IMR-90 (cell line): ENCODE measurements around the gene ZKSCAN7. TPM values are rescaled to one million over a fixed set of nuclear protein-coding genes. Genes with fewer than 3 reads are reported as not detected.

ENCODE experiments used
- ATAC-seq: fragments of 200-7000 bp; cut with Tn5 transposase; 2 replicates; pipeline ENCODE4 v1.9.1; 2020; ENCODE audit warnings: low read depth, mild to moderate bottlenecking, moderate library complexity
- BruUV-seq: library from RNA; stranded (reverse); fragments of 400-500 nt; replicated peaks from 2 replicates; lab custom pipeline; 2021; lab: Mats Ljungman, UMichigan
- CTCF ChIA-PET: fragments of 300-600 bp; formaldehyde crosslinking; extraction: SDS; loops from one replicate; lab custom pipeline; 2021; ENCODE audit warnings: antibody characterized with exemption; lab: Yijun Ruan, JAX
- POLR2A ChIA-PET: fragments of 300-600 bp; sonication (Branson Sonifier 250); formaldehyde crosslinking; loops from one replicate; lab custom pipeline; 2022; ENCODE audit warnings: antibody characterized with exemption; ENCODE audit not compliant: unreplicated experiment; lab: Charles Lee
- DNase-seq: peaks from one replicate; pipeline ENCODE4 v3.0.0; 2013
- H2AFZ ChIP-seq: replicated peaks from 2 replicates; pipeline ENCODE3; 2013; ENCODE audit warnings: low read length, mild to moderate bottlenecking; ENCODE audit not compliant: poor library complexity
- H2AK5ac ChIP-seq: 2 replicates; pipeline ENCODE4 v1.6.1; 2013; ENCODE audit warnings: low read depth, low read length, inconsistent platforms
- H2AK9ac ChIP-seq: replicated peaks from 2 replicates; pipeline ENCODE3; 2013; ENCODE audit warnings: mild to moderate bottlenecking, low read depth, low read length, moderate library complexity; ENCODE audit not compliant: poor library complexity
- H2BK120ac ChIP-seq: 2 replicates; pipeline ENCODE4 v1.6.1; 2013; ENCODE audit warnings: low read depth, low read length, inconsistent platforms
- H2BK15ac ChIP-seq: 3 replicates; pipeline ENCODE4 v1.6.1; 2013; ENCODE audit warnings: low read depth, low read length, inconsistent platforms
- H2BK20ac ChIP-seq: 2 replicates; pipeline ENCODE4 v1.6.1; 2013; ENCODE audit warnings: low read depth, mild to moderate bottlenecking, inconsistent platforms, low read length, moderate library complexity
- H2BK5ac ChIP-seq: 2 replicates; pipeline ENCODE4 v1.6.1; 2013; ENCODE audit warnings: mild to moderate bottlenecking, low read depth, low read length, inconsistent platforms; ENCODE audit not compliant: poor library complexity, severe bottlenecking
- H3K14ac ChIP-seq: replicated peaks from 2 replicates; pipeline ENCODE4 v1.6.1; 2013; ENCODE audit warnings: low read depth, low read length, inconsistent platforms
- H3K18ac ChIP-seq: 2 replicates; pipeline ENCODE4 v1.6.1; 2013; ENCODE audit warnings: low read depth, low read length, control low read depth
- H3K23ac ChIP-seq: 2 replicates; pipeline ENCODE4 v1.6.1; 2013; ENCODE audit warnings: low read depth, low read length, inconsistent platforms
- H3K27ac ChIP-seq: 2 replicates; pipeline ENCODE4 v1.5.1; 2013; ENCODE audit warnings: mild to moderate bottlenecking, control low read depth, low read length; ENCODE audit not compliant: insufficient read depth
- H3K27me3 ChIP-seq: 2 replicates; pipeline ENCODE4 v1.6.1; 2013; ENCODE audit warnings: low read length; ENCODE audit not compliant: control insufficient read depth, insufficient read depth
- H3K36me3 ChIP-seq: 2 replicates; pipeline ENCODE4 v1.6.1; 2013; ENCODE audit warnings: low read length, mixed read lengths; ENCODE audit not compliant: control insufficient read depth, insufficient read depth
- H3K4ac ChIP-seq: 2 replicates; pipeline ENCODE4 v1.6.1; 2013; ENCODE audit warnings: low read depth, low read length, inconsistent platforms
- H3K4me1 ChIP-seq: 2 replicates; pipeline ENCODE4 v1.6.1; 2013; ENCODE audit warnings: low read length, mixed read lengths; ENCODE audit not compliant: control insufficient read depth, insufficient read depth
- H3K4me2 ChIP-seq: 2 replicates; pipeline ENCODE4 v1.6.1; 2013; ENCODE audit warnings: low read depth, mild to moderate bottlenecking, control low read depth, low read length, moderate library complexity
- H3K4me3 ChIP-seq: 2 replicates; pipeline ENCODE4 v1.5.1; 2013; ENCODE audit warnings: low read depth, mild to moderate bottlenecking, control low read depth, low read length, moderate library complexity; ENCODE audit not compliant: insufficient read depth
- H3K56ac ChIP-seq: 2 replicates; pipeline ENCODE4 v1.6.1; 2013; ENCODE audit warnings: low read length, inconsistent platforms; ENCODE audit not compliant: insufficient read depth; ENCODE audit errors: extremely low read depth
- H3K79me1 ChIP-seq, 2 experiments: 2 replicates each; pipeline ENCODE4 v1.6.1; 2013; ENCODE audit warnings: low read length in 2 of 2, inconsistent platforms in 1 of 2, low read depth in 1 of 2
- H3K9ac ChIP-seq: 2 replicates; pipeline ENCODE4 v1.6.1; 2013; ENCODE audit warnings: low read depth, low read length, control low read depth
- H3K9me1 ChIP-seq: 2 replicates; pipeline ENCODE4 v1.6.1; 2013; ENCODE audit warnings: low read length, inconsistent platforms; ENCODE audit not compliant: insufficient read depth
- H3K9me3 ChIP-seq: 2 replicates; pipeline ENCODE4 v1.6.1; 2013; ENCODE audit warnings: low read length; ENCODE audit not compliant: control insufficient read depth, insufficient read depth
- H4K20me1 ChIP-seq: 2 replicates; pipeline ENCODE4 v1.6.1; 2013; ENCODE audit warnings: low read length, inconsistent platforms; ENCODE audit not compliant: insufficient read depth
- H4K5ac ChIP-seq: 2 replicates; pipeline ENCODE4 v1.6.1; 2013; ENCODE audit warnings: mild to moderate bottlenecking, low read depth, low read length, control low read depth
- H4K8ac ChIP-seq, 2 experiments: 2 replicates each; pipeline ENCODE4 v1.6.1; 2013; ENCODE audit warnings: low read depth in 2 of 2, low read length in 2 of 2, control low read depth in 1 of 2, inconsistent platforms in 1 of 2
- H4K91ac ChIP-seq: 2 replicates; pipeline ENCODE4 v1.6.1; 2013; ENCODE audit warnings: low read depth, low read length, inconsistent platforms; ENCODE audit not compliant: insufficient read depth
- CEBPB ChIP-seq: IDR thresholded peaks from 2 replicates; pipeline ENCODE4 v1.6.1; 2012; ENCODE audit warnings: low read depth, low read length, improper control_type of control experiment
- MAZ ChIP-seq: IDR thresholded peaks from 2 replicates; pipeline ENCODE4 v1.6.1; 2012; ENCODE audit warnings: low read depth, mild to moderate bottlenecking, low read length, improper control_type of control experiment, moderate library complexity, borderline replicate concordance
- NFE2L2 ChIP-seq: fragments of 150-350 bp; IDR thresholded peaks from 2 replicates; pipeline ENCODE4 v1.6.1; 2016; ENCODE audit warnings: low read depth, mild to moderate bottlenecking, low read length
- POLR2A ChIP-seq: IDR thresholded peaks from 2 replicates; pipeline ENCODE4 v1.6.1; 2012; ENCODE audit warnings: mild to moderate bottlenecking, low read depth, low read length
- RAD21 ChIP-seq: IDR thresholded peaks from 2 replicates; pipeline ENCODE4 v1.6.1; 2012; ENCODE audit warnings: low read length, improper control_type of control experiment
- WGBS, 2 experiments: methylation state at CpG; one replicate each; pipeline versions ENCODE4 v1.1.5 to v1.1.7; 2013; ENCODE audit warnings: missing lambda C conversion rate in 2 of 2; ENCODE audit not compliant: insufficient read length in 1 of 2; ENCODE audit errors: extremely low coverage in 2 of 2; 5-methylcytosine and 5-hydroxymethylcytosine counted together
- dilution Hi-C: fragments of 300-500 bp; cut with HindIII; formaldehyde crosslinking; loops from one replicate; pipeline ENCODE4 v1.14.3; 2018; ENCODE audit warnings: low sequenced_read_pairs; ENCODE audit not compliant: unreplicated experiment
- in situ Hi-C: fragments of 300-500 bp; cut with MboI; formaldehyde crosslinking; loops from 3 replicates; pipeline ENCODE4 v1.14.3; 2019; ENCODE audit warnings: low sequenced_read_pairs, inconsistent platforms, mixed read lengths
- intact Hi-C: fragments of 100-400 bp; cut with micrococcal nuclease; formaldehyde crosslinking; loops from 2 replicates; pipeline ENCODE4 v1.10.0; 2022
- polyA plus RNA-seq, 3 experiments: library from polyadenylated mRNA; depleted of rRNA; stranded (reverse); fragments of >200 nt; gene quantifications; 2 replicates each; pipeline ENCODE4 v1.2.3, GENCODE V29; 2012; ENCODE audit warnings: low replicate concordance in 1 of 3
- total RNA-seq: library from RNA; depleted of rRNA; stranded (reverse); fragments of >200 nt; gene quantifications from 2 replicates; pipeline ENCODE4 v1.2.3, GENCODE V29; 2012
- TF ChIP-seq, protein P1 (sequence below): conservative IDR thresholded peaks from 2 replicates; pipeline ENCODE4 v1.5.1; 2012; ENCODE audit warnings: mild to moderate bottlenecking, low read depth, low read length, improper control_type of control experiment

ZKSCAN7 gene
- total and polyA plus RNA-seq, 2 of the 4 experiments (the other 2 are of a cell fraction), result 2.6 to 4.7 TPM

DNA sequence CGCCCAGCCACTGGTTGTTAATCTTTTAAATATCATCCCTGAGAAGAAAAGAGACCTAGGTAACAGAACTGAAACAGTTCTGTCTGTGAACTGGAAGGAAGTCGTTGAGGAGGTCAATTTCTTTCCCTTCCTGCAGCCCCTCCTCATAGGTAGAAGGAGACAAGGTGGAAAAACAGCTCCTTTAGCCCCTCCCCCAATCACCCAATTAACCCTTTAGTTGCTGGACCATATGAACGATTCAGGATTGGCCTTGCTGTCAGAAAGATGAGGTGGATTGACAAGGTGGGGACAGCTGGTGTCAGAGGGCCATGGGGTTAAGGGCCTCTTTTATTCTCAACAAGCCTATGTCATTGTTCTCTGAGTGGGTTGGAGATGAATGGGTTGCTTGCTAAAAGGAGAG is 41.5 kb upstream of the ZKSCAN7 start:
- Histone ChIP-seq H3K9ac (no peak overlapping the region), H2BK20ac (no peak overlapping the region), H4K8ac (no peak overlapping the region), H3K4me1 (peaks cover 6% of the 10 kb centered on the region), H3K36me3 (no peaks in the 10 kb centered on the region), H2BK120ac (no peak overlapping the region), H2BK5ac (no peak overlapping the region), H4K5ac (no peak overlapping the region), H3K14ac (no peak overlapping the region), H4K20me1 (no peaks in the 10 kb centered on the region), H3K27me3 (peaks cover 2% of the 10 kb centered on the region; the same call in 1 of the 2 replicates), H3K56ac (no peak overlapping the region), H4K91ac (no peak overlapping the region), H3K18ac (no peak overlapping the region), H2AK9ac (no peak overlapping the region), H3K4me3 (no peak overlapping the region), H3K4ac (no peak overlapping the region), H3K9me3 (no peaks in the 10 kb centered on the region), H3K9me1 (peaks cover 8% of the 10 kb centered on the region; the same call in 1 of the 2 replicates), H3K4me2 (no peak overlapping the region), H3K23ac (no peak overlapping the region), H2AFZ (no peak overlapping the region), H3K27ac (no peak overlapping the region), H2BK15ac (no peak overlapping the region), H2AK5ac (no peak overlapping the region), H3K79me1 (peaks cover 12 to 20% of the 10 kb centered on the region in 2 experiments)
- TF ChIP-seq NFE2L2 (no peak), RAD21 (no peak), POLR2A (no peak), CEBPB (no peak), MAZ (no peak)
- TF ChIP-seq, protein P1, sequence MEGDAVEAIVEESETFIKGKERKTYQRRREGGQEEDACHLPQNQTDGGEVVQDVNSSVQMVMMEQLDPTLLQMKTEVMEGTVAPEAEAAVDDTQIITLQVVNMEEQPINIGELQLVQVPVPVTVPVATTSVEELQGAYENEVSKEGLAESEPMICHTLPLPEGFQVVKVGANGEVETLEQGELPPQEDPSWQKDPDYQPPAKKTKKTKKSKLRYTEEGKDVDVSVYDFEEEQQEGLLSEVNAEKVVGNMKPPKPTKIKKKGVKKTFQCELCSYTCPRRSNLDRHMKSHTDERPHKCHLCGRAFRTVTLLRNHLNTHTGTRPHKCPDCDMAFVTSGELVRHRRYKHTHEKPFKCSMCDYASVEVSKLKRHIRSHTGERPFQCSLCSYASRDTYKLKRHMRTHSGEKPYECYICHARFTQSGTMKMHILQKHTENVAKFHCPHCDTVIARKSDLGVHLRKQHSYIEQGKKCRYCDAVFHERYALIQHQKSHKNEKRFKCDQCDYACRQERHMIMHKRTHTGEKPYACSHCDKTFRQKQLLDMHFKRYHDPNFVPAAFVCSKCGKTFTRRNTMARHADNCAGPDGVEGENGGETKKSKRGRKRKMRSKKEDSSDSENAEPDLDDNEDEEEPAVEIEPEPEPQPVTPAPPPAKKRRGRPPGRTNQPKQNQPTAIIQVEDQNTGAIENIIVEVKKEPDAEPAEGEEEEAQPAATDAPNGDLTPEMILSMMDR, result no peak
- ChIA-PET POLR2A (no interaction called here), CTCF (no interaction called here)
- no CpG with 5 or more reads among the region's 3 CpGs for WGBS, 2 experiments
- no TSS peak for BruUV-seq
- intact Hi-C loops (loop anchor here (5.0 kb wide), 1 partner anchor 176 kb away; the partner anchor contains the start of gene TCAIM), in situ Hi-C loops (no loop called here), dilution Hi-C loops (no loop called here)
- ATAC-seq, result no peak
- no peak for DNase-seq
